ENCODE data around the gene ADAMTS13.
"Not testable (repeated sequence)": the region's sequence is repeated elsewhere in the genome, so short reads cannot be mapped to it uniquely, and the experiment has no call there.

Gene ADAMTS13

DNA sequence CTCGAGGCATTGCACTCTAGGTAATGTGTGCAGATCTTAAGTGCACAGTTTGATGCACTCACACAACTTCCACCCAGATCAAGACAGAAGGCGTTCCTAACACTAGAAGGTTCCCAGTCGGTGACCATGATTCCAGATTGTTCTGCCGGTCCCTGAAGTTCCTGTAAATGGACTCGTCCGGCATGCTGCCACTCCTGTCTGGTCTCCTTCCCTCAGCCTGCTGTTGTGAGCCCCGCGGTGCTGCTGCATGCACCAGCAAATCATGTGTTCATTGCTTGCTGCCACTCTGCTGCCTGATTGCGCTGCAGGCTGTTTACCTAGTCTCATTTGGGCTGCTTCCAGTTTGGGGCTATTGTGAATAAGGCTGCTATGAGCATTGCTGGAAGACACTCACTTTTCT lies 34.5 kb upstream of the ADAMTS13 start:
- DNase-seq (ENCODE audit: extremely low read depth, low read depth) = no peak
- TF ChIP-seq, protein P1, sequence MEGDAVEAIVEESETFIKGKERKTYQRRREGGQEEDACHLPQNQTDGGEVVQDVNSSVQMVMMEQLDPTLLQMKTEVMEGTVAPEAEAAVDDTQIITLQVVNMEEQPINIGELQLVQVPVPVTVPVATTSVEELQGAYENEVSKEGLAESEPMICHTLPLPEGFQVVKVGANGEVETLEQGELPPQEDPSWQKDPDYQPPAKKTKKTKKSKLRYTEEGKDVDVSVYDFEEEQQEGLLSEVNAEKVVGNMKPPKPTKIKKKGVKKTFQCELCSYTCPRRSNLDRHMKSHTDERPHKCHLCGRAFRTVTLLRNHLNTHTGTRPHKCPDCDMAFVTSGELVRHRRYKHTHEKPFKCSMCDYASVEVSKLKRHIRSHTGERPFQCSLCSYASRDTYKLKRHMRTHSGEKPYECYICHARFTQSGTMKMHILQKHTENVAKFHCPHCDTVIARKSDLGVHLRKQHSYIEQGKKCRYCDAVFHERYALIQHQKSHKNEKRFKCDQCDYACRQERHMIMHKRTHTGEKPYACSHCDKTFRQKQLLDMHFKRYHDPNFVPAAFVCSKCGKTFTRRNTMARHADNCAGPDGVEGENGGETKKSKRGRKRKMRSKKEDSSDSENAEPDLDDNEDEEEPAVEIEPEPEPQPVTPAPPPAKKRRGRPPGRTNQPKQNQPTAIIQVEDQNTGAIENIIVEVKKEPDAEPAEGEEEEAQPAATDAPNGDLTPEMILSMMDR (IDR thresholded peaks at IDR 0.05; ENCODE audit: low read depth, low read length) = no peak

DNA sequence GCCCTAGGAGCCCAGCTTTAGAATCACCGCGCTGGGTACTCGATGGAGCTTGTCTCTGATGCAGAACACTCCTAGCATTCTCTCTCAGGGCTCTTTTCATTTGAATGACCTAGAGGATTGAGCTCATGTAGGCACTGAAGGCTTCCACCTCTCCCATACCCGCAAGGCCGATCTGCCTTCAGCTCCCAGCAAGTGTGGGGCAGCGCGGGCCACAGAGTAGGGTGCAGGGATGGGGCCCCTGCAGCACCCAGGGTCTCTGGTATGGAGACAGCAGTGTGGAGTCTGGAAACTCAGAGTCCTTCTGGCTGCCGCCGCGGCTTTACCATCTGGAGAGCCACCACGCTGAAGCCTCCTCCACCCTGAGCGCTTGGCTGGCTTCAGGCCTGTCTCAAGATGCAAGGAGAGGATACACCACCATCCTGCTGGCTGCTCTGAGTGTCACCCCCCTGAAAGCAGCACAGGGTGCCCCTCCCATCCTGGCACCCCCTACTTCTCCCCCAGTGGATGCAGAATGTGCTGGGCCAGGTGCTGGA lies 33.1 kb upstream of the ADAMTS13 start:
- TF ChIP-seq, protein P1 (IDR thresholded peaks at IDR 0.05; ENCODE audit: low read depth, low read length) = no peak
- no peak for DNase-seq (ENCODE audit: extremely low read depth, low read depth)

DNA sequence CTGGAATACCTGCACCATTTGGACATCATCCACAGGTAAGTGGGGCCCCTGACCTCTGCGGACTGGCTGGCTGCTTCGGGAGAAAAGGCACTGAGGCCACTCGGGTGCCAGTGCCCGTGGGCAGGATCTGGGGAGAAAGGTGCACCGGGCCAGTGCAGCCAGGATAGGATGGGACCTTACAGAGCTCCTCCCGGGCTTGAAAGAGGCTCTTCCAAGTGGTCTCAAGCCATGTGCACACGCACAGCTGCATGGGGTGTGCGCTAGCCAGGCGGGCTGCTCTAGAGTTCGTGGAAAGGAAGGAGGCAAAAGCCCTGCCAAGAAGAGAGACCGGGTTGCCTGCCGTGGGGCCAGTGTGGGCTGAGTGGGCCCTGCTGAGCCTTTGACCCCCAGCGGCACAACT lies 32.6 kb upstream of the ADAMTS13 start:
- TF ChIP-seq, protein P1 (IDR thresholded peaks at IDR 0.05; ENCODE audit: low read depth, low read length) = no peak
- DNase-seq (ENCODE audit: extremely low read depth, low read depth) = no peak

DNA sequence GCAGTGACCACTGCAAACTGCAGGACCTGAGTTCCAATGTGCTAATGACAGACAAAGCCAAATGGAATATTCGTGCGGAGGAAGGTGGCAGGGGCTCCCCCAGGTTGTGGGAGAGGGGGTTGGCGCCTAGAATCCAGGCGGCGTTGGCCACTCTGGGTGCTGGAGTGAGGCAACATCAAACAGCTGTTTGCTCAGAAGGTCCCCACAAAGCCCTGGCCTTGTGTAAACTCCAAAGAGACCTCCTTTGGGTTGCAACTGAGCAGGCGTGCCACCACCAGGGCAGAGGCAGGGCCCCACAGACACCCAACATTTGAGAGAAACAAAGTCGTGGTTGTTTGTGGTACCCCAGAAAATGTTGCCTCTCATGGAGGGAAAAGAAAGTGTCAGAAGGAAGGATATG lies 31.5 kb upstream of the ADAMTS13 start:
- no peak for DNase-seq (ENCODE audit: extremely low read depth, low read depth)
- TF ChIP-seq, protein P1 (IDR thresholded peaks at IDR 0.05; ENCODE audit: low read depth, low read length) = no peak

DNA sequence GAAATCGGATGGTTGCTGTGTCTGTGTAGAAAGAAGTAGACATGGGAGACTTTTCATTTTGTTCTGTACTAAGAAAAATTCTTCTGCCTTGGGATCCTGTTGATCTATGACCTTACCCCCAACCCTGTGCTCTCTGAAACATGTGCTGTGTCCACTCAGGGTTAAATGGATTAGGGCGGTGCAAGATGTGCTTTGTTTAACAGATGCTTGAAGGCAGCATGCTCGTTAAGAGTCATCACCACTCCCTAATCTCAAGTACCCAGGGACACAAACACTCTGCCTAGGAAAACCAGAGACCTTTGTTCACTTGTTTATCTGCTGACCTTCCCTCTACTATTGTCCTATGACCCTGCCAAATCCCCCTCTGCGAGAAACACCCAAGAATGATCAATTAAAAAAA lies 30.7 kb upstream of the ADAMTS13 start:
- DNase-seq (ENCODE audit: extremely low read depth, low read depth) = not testable (repeated sequence)

DNA sequence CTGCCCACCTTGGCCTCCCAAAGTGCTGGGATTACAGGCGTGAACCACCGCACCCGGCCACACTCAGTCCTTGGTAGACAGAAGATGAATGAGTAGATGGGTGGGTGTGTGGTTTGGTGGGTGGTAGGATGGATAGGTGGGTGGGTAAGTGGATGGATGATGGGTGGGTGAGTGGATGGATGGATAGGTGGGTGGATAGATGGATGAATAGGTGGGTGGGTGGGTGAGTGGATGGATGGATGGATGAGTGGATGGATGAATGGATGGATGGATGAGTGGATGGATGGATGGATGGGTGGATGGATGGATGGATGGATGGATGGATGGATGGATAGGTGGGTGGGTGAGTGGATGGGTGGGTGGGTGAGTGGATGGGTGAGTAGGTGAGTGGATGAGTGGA lies 29.9 kb upstream of the ADAMTS13 start:
- DNase-seq (ENCODE audit: extremely low read depth, low read depth) = not testable (repeated sequence)

DNA sequence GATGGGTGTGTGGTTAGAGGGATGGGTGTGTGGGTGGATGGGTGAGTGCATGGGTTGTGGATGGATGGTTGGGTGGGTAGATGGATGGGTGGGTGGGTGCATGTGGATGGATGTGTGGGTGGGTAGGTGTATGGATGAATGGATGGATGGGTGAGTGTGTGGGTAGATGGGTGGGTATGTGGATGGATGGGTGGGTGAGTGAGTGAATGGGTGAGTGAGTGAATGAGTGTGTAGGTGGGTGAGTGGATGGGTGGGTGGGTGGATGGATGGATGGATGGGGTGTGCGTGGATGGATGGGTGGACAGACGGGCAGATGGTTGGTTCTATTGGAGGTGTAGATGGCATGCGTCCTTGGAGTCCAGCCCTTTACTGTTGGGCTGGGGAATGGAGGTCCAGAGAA lies 28.8 kb upstream of the ADAMTS13 start:
- TF ChIP-seq, protein P1 (IDR thresholded peaks at IDR 0.05; ENCODE audit: low read depth, low read length) = no peak
- DNase-seq (ENCODE audit: extremely low read depth, low read depth) = no peak

DNA sequence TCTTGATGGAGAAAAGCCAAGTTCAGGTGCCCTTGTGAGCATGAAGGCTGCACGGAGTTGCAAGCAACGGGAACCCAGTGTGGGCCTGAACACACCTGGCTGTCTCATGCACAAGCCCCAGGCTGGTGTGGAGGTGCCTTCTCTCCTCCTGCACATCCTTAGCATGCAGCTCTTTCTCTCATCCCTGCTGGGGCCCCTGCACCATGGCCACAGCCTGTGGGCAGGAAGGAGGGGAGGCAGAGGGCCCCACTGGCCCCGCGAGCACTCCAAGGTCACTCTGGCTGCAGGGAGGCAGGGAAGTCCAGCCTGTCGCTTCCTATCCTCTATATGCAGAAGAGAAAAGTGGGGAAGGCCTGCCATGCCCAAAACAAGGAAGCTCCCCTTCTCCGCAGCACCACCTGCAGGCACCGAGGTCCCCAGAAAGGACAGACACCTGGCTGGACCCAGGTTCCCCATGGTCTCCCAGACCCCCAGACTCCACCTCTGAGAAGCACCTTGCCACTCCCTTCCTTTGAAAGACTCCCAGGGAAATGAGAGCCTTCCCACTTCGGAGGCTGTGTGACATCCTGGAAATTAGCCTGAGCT lies 27.4 kb upstream of the ADAMTS13 start:
- TF ChIP-seq, protein P1 (IDR thresholded peaks at IDR 0.05; ENCODE audit: low read depth, low read length) = no peak

More for the DNA sequence above, 27.4 kb upstream of the ADAMTS13 start:
- no peak for DNase-seq (ENCODE audit: extremely low read depth, low read depth)
